RKO (cell line): ENCODE data around the gene BRME1.

Experiments
- DNase-seq: peaks from one replicate; pipeline ENCODE4 v3.0.0-alpha.2; 2016; ENCODE audit warnings: low spot score

Gene BRME1

DNA sequence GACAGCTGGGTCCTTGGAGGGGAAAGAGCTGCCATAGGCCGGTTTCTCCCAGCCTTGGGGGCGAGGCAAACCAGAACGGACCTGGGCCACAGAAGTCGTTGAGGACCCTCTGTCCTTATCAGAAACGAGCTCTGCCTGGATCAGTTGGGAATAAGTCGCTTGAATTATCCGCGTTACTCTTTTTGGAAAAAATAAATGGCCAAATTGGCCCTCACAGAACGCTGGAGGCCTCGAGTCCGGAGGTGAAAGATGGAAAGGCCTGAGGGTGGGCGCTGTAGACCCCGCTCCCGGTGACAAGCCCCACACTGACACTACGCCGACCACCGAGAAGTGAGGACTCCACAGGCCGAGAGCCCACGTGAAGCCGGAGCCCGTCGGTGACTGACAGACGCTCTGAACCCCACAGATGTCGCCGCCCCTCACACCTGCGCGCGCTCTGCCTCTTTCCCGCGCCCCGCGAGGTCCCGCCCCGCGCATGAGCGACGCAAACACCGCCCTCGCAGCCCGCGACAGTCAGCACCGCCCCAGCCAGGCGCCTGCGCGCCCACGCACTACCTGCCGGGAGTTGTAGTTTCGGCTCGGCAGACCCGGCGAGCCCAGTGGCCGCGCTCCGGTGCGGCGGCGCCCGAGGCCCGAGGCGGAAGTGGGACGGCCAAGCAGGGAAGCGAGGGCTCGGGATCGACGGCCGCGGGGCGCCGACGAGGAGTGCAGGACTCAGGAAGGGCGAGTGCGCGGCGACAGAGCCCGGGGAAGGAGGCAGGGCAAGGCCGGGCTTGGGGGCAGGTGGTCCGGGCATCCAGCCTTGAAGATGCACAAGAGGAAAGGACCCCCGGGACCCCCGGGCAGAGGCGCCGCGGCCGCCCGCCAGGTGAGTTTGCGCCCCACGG lies at the start of gene BRME1, which contains the start of gene CC2D1A:
Gene BRME1 (minus strand): TSS at position 484 of the 887 bp plus-strand sequence. CDS start 1,225 bp downstream, outside the sequence.
Gene CC2D1A (plus strand): TSS at position 568 of the 887 bp plus-strand sequence. CDS start 241 bp downstream, at position 809.
- DNase-seq: peak; percentile 93

GRCh38 chr19:13954185-13954584 lies 48.3 kb upstream of the BRME1 start:
- DNase-seq: no peak

DNA sequence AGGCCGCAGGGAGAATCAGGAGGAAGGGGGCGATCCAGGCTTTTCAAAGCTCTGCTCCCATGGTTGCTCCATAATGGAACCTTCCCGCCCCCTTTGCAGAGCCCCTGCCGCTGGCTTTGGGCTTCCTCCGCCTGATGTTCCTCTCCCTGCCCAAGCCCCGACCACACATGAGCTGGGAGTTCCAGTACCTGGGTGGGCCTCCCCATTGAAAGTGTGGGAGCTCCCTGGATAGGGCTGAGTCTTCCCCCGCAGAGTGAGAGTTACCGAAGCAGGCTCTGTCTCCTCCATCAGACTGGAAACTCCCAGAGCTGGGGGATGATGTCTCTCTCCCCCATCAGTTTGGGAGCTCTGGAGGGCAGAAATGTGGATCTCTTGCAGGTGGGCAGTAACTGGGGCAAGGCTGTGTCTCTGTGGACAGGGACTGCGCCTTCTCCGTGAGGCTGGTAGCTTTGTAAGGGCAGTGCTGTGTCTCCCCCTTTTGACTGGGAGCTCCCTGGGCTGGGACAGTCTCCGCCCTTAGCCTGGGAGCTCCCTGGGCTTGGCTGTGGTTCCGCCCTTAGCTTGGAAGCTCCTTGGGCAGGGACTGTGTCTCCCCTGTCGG lies 47.1 kb upstream of the BRME1 start:
- DNase-seq: peak; percentile 59

DNA sequence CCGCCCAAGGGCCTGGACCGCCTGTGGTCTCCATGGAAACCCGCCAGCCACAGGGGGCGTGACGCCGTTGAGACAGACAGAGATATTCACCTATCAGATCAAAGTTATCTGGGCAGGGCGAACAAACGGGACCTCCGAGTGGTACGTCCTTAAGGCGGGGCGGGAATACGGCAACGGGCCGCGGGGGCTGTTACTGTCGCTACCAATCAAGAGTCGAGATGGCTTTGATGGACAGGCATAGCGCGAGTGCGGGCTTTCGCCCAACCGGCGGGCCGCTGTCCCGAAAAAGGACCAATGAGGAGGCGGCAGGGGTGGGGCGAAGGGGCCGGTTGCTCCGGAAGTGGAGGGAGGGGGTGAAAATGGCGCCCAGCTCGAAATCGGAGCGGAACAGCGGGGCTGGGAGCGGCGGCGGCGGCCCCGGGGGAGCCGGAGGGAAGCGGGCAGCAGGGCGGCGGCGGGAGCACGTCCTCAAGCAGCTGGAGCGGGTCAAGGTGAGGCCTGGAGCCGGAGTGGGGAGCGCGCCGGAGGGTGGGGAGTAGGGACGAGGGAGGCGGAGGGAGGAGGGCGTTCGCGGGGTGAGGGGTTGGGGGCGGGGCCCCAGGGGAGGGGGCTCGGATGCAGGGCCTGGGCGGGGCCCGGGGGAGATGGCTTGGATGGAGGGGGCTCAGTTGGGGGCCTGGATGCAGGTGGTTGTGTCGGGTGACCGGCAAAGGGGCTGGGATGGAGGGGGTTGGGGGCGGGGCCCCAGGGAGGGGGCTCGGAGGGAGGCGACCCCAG lies 46.4 kb upstream of the BRME1 start, which contains the start of gene DCAF15:
Gene DCAF15 (plus strand): TSS at position 356 of the 777 bp plus-strand sequence. CDS start 4 bp downstream, at position 360.
- peak; percentile 99 for DNase-seq

DNA sequence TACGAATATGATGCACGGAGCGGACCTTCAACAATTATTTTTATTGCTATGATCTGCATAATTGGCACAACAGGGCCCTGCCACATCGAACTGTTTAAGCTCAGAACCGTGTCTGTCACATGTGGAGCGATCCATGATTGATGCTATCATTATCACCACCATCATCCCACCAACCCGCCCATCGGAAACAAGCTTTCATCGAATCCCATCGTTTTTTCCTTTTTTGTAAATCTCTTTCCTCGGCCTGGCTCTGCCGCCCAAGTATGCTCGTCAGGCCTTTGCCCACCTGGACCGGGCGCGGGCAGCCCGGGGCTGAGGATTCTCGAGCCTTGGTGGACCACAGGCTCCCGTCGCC lies 45.9 kb upstream of the BRME1 start:
- DNase-seq: no peak

DNA sequence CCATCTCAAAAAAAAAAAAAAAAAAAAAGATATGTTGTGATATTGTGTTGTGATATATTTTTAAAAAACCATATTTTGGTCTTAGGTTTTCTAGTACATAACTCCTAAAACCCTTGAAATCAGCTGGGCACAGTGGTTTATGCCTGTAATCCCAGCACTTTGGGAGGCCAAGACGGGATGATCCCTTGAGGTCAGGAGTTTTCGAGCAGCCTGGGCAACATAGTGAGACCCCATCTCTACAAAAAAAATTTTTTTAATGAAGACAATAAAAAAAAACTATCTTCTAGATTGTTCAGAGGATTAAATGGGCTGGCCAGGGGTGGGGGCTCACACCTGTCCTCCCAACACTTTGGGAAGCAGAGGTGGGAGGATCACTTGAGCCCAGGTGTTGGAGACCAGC lies 45.1 kb upstream of the BRME1 start:
- no peak for DNase-seq

DNA sequence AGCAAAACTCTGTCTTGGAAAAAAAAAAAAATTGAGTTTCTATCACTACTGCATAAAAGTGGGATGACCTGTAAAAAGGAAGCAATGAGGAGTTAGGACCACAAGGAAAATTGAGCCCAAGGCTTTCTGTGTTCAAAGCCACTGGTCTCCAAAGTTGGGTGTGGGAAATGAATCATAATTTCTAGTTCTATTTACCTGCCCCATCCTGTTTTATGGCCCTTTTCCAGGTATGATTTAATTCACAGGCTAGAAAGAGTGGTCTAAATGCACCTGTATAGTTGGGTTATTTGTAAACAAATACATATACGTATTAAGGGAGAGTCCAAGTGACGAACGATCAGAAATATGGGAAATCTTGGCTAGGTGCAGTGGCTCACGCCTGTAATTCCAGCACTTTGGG lies 40.5 kb upstream of the BRME1 start:
- DNase-seq: no peak

DNA sequence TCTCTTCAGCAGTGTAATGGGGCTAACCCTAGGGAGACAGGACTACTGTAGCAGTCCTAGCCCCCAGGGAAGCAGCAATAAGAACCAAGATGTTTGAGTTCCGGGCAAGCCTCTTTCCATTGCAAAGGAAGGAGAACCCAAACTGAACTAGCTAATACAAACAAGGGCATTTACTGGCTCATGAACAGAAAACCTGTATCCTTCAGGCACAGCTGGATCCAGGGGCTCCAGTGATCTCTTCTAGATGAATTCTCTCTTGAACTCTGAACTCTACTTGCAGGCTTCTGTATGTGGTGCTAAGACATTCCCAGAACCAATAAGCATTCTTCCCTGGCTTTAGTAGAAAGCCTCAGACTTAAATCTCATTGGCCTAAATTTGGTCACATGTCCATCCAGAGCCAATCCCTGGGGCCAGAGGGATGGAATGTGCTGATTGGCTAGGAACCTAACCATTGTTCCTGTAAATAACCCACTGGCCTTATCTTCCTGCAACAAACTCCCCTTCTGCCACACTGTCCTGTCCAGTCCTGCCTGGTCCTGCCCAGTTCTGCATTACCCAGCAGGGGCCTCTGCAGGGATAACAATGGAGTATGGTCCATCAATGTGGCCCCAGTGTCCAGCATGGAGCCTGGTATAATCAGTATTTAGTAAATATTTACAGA lies 36.2 kb upstream of the BRME1 start:
- no peak for DNase-seq

DNA sequence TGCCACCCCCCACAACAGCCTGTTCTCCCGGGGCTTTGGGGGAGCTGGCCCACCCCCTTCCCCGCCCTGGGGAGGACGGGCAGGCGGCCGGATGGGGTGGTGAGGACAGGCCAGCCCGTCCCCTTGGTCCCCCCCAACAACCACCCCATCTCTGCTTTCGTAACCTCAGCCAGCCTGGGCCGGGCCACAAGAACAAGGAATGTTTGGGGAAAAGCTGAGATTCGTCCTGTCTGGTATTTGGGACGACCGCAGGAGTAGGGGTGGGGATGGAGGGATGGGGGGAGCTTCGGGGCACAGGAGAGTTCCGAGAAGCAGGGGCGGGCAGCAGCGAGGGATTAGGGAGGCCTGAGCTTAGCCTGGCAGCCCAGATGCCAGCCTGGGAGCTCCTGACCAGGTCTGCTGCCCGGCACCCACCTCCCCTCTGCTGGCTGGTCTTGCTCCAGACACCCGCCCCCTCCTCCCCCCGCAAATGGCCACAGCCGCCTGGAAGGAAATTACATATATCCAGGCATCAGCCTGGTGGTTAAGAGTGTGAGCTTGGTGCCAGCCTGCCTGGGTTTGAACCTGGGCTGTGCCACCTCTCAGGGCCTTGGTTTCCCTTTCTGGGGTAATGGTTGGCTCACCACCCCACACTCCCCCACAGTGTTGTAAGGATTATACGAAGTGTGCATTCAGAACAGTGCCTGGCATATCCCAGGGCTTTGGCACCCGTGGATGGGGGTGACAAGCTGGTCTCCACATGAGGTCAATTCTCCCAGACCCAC lies 32.6 kb upstream of the BRME1 start, which contains the start of gene PODNL1:
Gene PODNL1 (minus strand): TSS at position 117 of the 764 bp plus-strand sequence. CDS start 236 bp downstream, outside the sequence.
- no peak for DNase-seq

DNA sequence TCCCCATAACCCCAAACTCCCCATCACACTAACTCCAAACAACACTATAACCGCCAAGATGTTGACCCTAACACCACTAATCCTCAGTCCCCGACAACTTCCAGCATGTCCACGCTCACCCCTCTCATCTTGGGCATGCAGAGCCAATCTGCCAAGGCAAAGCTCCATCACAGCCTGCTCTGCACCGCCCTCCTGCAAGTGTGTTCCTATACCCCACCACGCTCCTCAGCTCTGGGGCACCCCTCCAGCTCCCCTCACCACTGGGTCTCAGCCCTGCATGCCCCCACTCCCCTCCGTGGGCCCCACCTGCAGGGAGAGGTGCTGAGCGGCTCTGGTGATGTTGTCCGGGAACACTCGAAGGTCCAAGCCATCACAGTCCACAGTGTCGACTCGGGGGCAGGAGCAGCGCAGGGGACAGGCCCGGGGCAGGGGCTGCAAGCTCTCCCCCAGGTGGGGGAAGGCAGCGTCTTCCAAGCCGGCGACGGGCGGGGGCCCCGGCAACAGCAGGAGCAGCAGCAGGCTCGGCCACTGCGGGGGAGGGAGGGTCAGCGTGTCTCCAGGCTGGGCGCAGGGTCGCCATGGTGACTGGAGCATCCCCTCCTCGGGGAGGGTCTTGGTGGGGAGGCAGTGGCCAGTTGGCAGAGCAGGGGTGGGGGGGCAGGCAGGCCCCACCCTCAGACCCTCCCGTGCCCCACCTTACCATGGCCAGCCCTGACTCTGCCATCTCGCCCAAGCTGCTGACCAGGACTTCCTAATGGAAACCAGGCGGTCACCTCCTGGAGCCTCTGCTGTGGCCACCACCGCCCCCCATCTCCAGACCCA lies 31.8 kb upstream of the BRME1 start:
- no peak for DNase-seq

- no peak for DNase-seq
Measured at GRCh38 chr19:13935765-13936510, 30.0 kb upstream of the BRME1 start.

GRCh38 chr19:13934785-13935109 lies 28.8 kb upstream of the BRME1 start:
- no peak for DNase-seq

DNA sequence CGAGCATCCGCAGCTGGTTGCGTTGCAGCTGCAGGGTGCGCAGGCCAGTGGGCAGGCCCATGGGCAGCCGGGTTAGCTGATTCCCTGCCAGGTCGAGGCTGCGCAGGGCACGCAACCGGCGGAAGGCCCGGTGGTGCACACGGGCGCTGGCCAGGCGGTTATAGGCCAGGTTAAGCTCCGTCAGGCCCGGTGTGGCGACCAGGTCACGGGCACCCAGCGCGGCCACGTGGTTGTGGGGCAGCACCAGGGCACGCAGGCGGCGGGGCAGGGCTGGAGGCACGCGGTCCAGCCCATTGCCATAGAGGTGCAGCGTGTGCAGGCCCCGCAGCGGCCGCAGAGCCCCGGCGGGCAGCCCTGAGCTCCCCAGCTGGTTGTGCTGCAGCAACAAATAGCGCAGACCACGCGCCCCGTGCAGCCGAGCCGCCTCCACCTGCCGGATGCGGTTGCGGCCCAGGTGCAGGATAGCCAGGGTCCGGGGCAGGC lies 27.0 kb upstream of the BRME1 start:
- DNase-seq: no peak

DNA sequence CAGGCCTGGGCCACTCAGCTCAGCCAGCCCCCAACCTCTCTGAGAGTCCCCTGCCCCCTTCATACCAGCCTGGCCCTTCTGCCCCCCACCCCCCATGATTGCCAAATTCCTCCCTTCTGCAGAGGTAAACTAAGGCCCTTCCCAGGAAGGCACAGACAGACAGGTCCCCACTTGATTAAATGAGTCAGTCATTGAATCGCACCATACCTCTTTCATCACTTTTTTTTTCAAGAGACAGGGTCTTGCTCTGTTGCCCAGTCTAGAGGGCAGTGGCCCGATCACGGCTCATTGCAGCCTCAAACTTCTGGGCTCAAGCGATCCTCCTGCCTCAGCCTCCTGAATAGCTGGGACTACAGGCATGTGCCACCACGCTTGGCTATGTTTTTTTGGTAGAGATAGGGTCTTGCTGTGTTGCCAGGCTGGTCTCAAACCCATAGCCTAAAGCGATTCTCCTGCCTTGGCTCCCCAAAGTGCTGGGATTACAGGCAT lies 26.3 kb upstream of the BRME1 start:
- DNase-seq: no peak

DNA sequence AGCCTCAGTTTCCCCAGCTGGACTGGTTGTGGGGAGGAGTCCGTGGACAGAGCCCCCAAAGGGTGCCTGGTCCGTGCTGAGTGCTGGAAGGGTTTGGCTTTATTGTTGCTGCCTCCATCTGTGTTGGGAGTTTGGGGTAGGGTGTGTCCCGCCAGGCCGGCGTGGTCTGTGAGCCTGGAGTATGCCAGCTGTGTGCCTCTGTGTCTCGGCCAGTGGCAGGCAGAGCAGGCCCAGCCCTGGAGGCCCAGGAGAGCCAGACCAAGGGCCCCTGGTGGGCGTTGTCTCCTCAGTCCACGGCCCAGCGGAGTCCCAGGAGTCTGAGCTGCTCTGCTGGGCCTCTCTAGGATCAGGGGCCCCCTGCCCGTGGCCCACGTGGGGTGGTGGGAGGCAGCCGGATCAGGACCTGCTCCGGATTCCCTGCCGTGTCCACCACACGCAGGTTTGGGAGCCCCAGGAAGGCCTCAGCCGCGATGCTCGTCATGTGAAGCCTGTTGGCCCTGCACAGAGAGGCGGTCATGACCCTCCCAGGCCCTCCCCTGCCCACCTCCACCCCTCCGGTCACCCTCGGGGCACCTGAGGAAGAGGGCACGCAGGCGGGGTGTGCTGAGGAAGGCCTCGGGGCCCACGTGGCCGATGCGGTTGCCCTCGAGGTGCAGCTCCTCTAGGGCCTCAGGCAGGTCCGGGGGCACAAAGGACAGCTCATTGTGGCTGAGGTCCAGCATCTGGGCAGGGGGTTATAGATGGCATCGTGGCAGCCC lies 25.7 kb upstream of the BRME1 start:
- DNase-seq: no peak

DNA sequence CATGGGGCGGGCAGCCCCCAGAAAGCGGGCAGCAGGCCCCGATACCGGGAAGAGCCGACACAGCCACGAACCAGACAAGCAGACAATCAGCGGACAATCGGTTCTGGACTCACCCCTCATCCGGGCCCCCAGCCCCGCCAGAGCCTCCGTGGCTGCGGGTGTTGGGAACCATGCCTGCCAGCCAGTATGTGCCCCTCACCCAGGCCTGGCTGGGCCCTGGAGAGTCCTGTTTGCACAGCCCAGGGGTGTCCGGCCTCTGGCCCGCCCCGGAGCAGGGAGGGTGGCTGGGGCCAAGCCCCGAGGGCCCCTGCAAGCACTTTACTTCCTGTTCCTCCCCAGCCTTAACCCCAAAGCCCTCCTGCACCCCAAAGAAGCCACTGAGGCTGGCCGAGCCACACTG lies 24.5 kb upstream of the BRME1 start:
- no peak for DNase-seq

- no peak for DNase-seq
Measured at GRCh38 chr19:13929956-13930355, 24.0 kb upstream of the BRME1 start.

DNA sequence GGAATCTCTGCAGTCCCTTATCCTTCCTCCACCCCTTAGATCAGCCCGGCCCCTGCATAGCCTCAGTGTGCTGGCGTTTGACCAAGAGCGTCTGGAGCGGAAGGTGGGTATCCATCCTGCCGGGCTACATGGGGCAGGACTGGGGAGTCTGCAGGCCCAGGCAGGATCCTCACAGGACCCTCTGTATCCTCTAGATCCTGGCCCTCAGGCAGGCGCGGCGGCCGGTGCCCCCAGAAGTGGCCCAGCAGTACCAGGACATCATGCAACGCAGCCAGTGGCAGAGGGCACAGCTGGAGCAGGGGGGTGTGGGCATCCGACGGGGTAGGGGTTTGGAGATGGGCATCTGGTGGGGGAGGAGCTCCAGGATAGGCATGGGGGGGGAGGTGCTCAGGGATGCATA lies 23.4 kb upstream of the BRME1 start:
- DNase-seq: no peak

GRCh38 chr19:13926715-13927114 lies 20.8 kb upstream of the BRME1 start:
- no peak for DNase-seq
